ENCODE results near the gene RPL31.
"Not testable (repeated sequence)": the region's sequence is repeated elsewhere in the genome, so short reads cannot be mapped to it uniquely, and the experiment has no call there.

The RPL31 gene

GRCh38 chr2:101030866-101031554 is 28.9 kb downstream of the RPL31 start:
- DNase-seq = no peak

GRCh38 chr2:101032084-101032776 is 30.1 kb downstream of the RPL31 start:
- no peak for DNase-seq

- DNase-seq = peak; percentile 20
Observed at GRCh38 chr2:101036562-101036961, 34.5 kb downstream of the RPL31 start.

- DNase-seq = no peak
Observed at GRCh38 chr2:101037161-101037755, 35.2 kb downstream of the RPL31 start.

GRCh38 chr2:101038455-101039255 is 36.6 kb downstream of the RPL31 start:
- no peak for DNase-seq

- DNase-seq = no peak
Observed at GRCh38 chr2:101040072-101040471, 38.0 kb downstream of the RPL31 start.

- no peak for DNase-seq
Observed at GRCh38 chr2:101040761-101041160, 38.7 kb downstream of the RPL31 start.

GRCh38 chr2:101041413-101041812 is 39.3 kb downstream of the RPL31 start:
- DNase-seq = no peak

GRCh38 chr2:101045330-101045729 is 43.2 kb downstream of the RPL31 start:
- no peak for DNase-seq

- peak; percentile 93 for DNase-seq
Observed at GRCh38 chr2:101047075-101047766, 45.1 kb downstream of the RPL31 start.

GRCh38 chr2:101047774-101048173 is 45.7 kb downstream of the RPL31 start:
- DNase-seq = no peak

- DNase-seq = no peak
Observed at GRCh38 chr2:101048756-101049155, 46.7 kb downstream of the RPL31 start.

GRCh38 chr2:101050886-101051285 is 48.8 kb downstream of the RPL31 start:
- DNase-seq = not testable (repeated sequence)

GRCh38 chr2:101052147-101052546 is 50.1 kb downstream of the RPL31 start:
- DNase-seq = no peak

- DNase-seq = no peak
Observed at GRCh38 chr2:101053117-101053516, 51.0 kb downstream of the RPL31 start.

Measured in kidney glomerular epithelial cell (primary cell).